ENCODE measurements around the gene ANKRD16. TPM values are rescaled to one million over a fixed set of nuclear protein-coding genes. Genes with fewer than 3 reads are reported as not detected.

Gene ANKRD16
- total RNA-seq, 2 donors from 2014 or later, result 12.5 to 13.0 TPM

- no peaks in the 10 kb centered on the region for H3K9me3 ChIP-seq (ENCODE audit: control insufficient read depth, low read length)
- Mint-ChIP-seq H3K27me3 (ENCODE audit: insufficient read depth) (no peaks in the 10 kb centered on the region), H3K4me1 (no peaks in the 10 kb centered on the region), H3K9me3 (no peaks in the 10 kb centered on the region), H3K36me3 (ENCODE audit: low read depth) (peaks cover 83% of the 10 kb centered on the region), H3K4me3 (no peak overlapping the region), H3K27ac (no peak overlapping the region)
- H3K27me3 ChIP-seq (ENCODE audit: control insufficient read depth, insufficient read depth, low read length, poor library complexity, severe bottlenecking), result no peaks in the 10 kb centered on the region
- H3K36me3 ChIP-seq (ENCODE audit: control insufficient read depth, insufficient read depth, low read length), result peaks cover 84% of the 10 kb centered on the region
- DNase-seq, result no peak
- H3K9ac ChIP-seq (ENCODE audit: extremely low read depth, low read length, poor library complexity, severe bottlenecking), result no peak overlapping the region
- no peaks in the 10 kb centered on the region for H3K4me1 ChIP-seq (ENCODE audit: control insufficient read depth, insufficient read depth, low read length)
- no peak for TF ChIP-seq CTCF (conservative IDR thresholded peaks at IDR 0.05)
- no peak overlapping the region for H3K4me3 ChIP-seq (ENCODE audit: low read length)
- H3K27ac ChIP-seq (ENCODE audit: low read depth, low read length), result no peak overlapping the region
- WGBS, 2 experiments (ENCODE audit: insufficient coverage in 1 of 2, insufficient read length in 1 of 2), result 85 to 90% methylated on average over 6 to 11 of the region's 11 CpGs
Observed at GRCh38 chr10:5930272-5930671, 40.6 kb upstream of the ANKRD16 start.

- Mint-ChIP-seq H3K4me3 (no peak overlapping the region), H3K27me3 (ENCODE audit: insufficient read depth) (no peaks in the 10 kb centered on the region), H3K36me3 (ENCODE audit: low read depth) (peaks cover 87% of the 10 kb centered on the region), H3K4me1 (no peaks in the 10 kb centered on the region), H3K27ac (no peak overlapping the region), H3K9me3 (no peaks in the 10 kb centered on the region)
- DNase-seq, result no peak
- Histone ChIP-seq H3K4me1 (ENCODE audit: control insufficient read depth, insufficient read depth, low read length) (no peaks in the 10 kb centered on the region), H3K36me3 (ENCODE audit: control insufficient read depth, insufficient read depth, low read length) (peaks cover 84% of the 10 kb centered on the region), H3K9ac (ENCODE audit: extremely low read depth, low read length, poor library complexity, severe bottlenecking) (no peak overlapping the region), H3K27ac (ENCODE audit: low read depth, low read length) (no peak overlapping the region), H3K4me3 (ENCODE audit: low read length) (no peak overlapping the region), H3K9me3 (ENCODE audit: control insufficient read depth, low read length) (no peaks in the 10 kb centered on the region), H3K27me3 (ENCODE audit: control insufficient read depth, insufficient read depth, low read length, poor library complexity, severe bottlenecking) (no peaks in the 10 kb centered on the region)
- whole genome bisulfite sequencing, 2 experiments (ENCODE audit: insufficient coverage in 1 of 2, insufficient read length in 1 of 2), result 87 to 89% methylated on average over 8 of the region's 8 CpGs
- TF ChIP-seq CTCF (conservative IDR thresholded peaks at IDR 0.05), result no peak
Observed at GRCh38 chr10:5929442-5929841, 39.7 kb upstream of the ANKRD16 start.

GRCh38 chr10:5927306-5927705, 37.6 kb upstream of the ANKRD16 start:
- no peak for TF ChIP-seq CTCF (conservative IDR thresholded peaks at IDR 0.05)
- H3K27ac Mint-ChIP-seq, result no peak overlapping the region
- no peak for DNase-seq
- peaks cover 92% of the 10 kb centered on the region for H3K36me3 ChIP-seq (ENCODE audit: control insufficient read depth, insufficient read depth, low read length)
- H3K4me3 Mint-ChIP-seq, result no peak overlapping the region
- H3K4me3 ChIP-seq (ENCODE audit: low read length), result no peak overlapping the region
- no peaks in the 10 kb centered on the region for H3K27me3 Mint-ChIP-seq (ENCODE audit: insufficient read depth)
- 94 to 95% methylated on average over 7 to 8 of the region's 8 CpGs for WGBS, 2 experiments (ENCODE audit: insufficient coverage in 1 of 2, insufficient read length in 1 of 2)
- H3K9me3 ChIP-seq (ENCODE audit: control insufficient read depth, low read length), result no peaks in the 10 kb centered on the region
- H3K4me1 Mint-ChIP-seq, result no peaks in the 10 kb centered on the region
- H3K27me3 ChIP-seq (ENCODE audit: control insufficient read depth, insufficient read depth, low read length, poor library complexity, severe bottlenecking), result no peaks in the 10 kb centered on the region
- peaks cover 90% of the 10 kb centered on the region for H3K36me3 Mint-ChIP-seq (ENCODE audit: low read depth)
- no peak overlapping the region for H3K9ac ChIP-seq (ENCODE audit: extremely low read depth, low read length, poor library complexity, severe bottlenecking)
- H3K4me1 ChIP-seq (ENCODE audit: control insufficient read depth, insufficient read depth, low read length), result no peaks in the 10 kb centered on the region
- no peak overlapping the region for H3K27ac ChIP-seq (ENCODE audit: low read depth, low read length)
- no peaks in the 10 kb centered on the region for H3K9me3 Mint-ChIP-seq

Data from endodermal cell (in vitro differentiated cells).